Activated CD8-positive, alpha-beta memory T cell treated with anti-CD3 and anti-CD28 coated beads for 4 hours (primary cell): ENCODE results near the gene GRM2.
"Not testable (repeated sequence)": the region's sequence is repeated elsewhere in the genome, so short reads cannot be mapped to it uniquely, and the experiment has no call there.

Experiments
- DNase-seq, 2 donors: peaks; one replicate each; pipeline ENCODE4 v3.0.0-alpha.2; 2020; ENCODE audit warnings: low read depth in 2 of 2

Gene GRM2

DNA sequence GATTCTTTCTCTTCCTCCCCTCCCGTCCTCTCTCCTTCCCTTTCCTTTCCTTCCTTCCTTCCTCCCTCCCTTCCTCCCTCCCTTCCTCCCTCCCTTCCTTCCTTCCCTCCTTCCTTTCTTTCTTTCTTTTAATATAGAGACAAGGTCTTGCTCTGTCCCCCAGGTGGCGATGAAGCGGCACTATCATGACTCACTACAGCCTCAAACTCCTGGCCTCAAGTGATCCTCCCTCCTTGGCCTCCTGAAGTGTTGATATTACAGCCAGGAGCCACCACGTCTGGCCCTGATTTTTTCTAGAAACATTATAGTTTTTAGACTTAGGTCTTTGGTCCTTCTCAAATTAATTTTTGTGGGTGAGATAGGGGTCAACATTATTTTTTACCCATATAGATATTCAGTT lies 15.5 kb downstream of the GRM2 start:
- DNase-seq: no peak

- DNase-seq: no peak
These were observed 20.6 kb downstream of the GRM2 start for GRCh38 chr3:51727500-51727899.

DNA sequence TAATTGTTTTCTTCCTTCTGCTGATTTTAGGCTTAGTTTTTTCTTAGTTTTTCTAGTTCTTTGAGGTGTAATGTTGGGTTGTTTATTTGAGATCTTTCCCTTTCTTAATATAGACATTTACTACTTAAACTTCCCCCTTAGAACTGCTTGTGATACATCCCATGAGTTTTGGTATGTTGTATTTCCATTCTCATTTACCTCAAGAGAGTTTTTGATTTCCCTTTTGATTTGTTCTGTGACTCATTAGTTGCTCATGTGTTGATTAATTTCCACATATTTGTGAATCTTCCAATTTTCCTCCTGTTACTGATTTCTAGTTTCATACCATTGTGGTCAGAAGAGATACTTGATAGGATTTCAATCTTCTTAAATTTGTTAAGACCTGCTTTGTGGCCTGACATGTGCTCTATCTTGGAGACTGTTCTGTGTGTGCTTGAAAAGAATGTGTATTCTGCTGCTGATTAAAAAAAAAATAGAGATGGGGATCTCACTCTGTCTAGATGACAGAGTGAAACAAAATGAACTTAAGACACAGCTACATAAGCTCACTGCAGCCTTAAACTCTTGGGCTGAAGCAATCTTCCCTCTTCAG lies 22.3 kb downstream of the GRM2 start:
- no peak for DNase-seq

DNA sequence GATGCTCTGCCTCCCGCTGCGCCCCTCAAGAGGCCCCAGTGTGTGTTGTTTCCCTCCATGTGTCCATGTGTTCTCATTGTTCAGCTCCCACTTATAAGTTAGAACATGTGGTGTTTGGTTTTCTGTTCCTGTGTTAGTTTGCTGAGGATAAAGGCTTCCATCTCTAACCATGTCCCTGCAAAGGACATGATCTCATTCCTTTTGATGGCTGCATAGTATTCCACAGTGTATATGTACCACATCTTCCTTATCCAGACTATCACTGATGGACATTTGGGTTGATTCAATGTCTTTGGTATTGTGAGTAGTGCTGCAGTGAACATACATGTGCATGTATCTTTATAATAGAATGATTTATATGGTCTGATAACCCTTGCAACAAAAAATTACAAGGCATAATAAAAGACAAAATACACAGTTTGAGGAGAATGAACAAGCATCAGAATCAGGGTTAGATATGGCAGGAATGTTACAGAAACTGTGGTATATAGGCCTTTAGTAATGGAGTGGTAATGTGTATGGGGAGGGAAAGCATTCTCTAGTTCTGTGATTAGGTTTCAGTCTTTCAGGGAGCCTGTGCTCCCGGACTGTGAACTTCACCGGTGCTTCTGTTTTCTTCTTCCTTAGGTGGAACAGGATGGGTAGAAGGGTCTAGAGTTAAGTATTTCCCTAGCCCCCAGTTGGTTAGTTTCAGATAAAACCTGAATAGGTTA lies 27.1 kb downstream of the GRM2 start:
- no peak for DNase-seq

DNA sequence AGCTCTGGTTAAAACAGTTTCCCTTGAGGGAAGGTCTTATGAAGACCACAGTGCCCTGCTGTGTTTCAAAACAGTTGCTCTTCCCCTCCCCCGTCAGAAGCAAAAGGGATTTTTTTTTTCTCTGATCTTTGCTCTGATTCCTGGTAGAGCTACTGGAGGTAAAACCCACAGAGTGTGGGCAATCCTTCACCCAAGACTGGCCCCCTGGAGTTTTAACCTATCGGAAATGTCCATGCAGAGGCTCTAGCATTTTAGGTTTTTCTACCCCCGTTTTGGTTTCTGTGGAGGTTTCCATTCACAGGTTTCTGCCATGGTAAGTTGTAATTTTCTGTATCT lies 27.7 kb downstream of the GRM2 start:
- DNase-seq: no peak

DNA sequence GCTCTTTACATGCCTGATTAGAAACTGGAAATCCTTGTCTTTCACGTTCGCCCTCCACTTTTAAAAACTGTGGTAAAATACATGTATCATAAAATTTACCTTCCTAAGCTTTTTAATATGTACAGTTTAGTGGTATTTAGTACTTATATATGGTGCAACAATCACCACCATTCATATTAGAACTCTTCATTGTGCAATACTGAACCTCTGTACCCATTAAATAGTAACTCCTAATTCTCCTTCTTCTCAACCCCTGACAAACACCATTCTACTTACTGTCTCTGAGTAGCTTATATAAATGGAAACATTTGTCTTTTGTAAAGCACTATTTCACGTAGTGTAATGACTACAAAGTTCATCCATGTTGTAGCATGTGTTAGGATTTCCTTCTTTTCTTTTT lies 28.2 kb downstream of the GRM2 start:
- no peak for DNase-seq

DNA sequence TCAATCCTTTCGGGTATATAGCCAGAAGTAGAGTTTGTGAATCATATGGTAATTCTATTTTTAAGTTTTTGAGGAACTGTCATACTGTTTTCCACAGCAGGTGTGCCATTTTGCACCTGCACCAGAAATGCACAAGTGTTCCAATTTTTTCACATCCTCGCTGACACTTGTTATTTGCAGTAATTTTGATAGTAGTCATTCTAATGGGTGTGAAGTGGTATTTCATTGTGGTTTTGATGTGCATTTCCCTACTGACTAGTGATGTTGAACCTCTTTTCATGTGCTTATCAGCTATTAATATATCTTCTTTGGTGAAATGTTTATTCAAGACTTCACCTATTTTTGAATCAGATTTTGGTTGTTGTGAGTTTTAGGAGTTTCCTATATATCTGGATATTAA lies 29.1 kb downstream of the GRM2 start:
- no peak for DNase-seq

DNA sequence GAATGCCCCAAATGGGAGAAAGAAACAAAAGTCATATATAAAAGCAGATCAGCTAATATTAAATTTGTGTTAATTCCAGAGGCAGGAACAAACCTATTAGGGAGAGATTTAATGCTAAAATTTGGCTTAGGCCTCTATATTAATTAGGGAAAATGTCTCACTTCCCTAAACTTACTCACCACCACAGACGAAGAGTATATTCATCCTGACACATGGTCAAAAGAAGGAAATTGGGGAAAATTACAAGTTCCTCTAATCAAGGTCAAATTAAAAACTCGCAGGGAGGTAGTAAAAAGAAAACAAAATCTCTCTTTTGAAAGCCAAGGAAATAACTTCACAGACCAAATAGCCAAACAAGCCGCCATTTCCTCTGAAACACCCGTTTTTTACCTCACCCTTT lies 32.2 kb downstream of the GRM2 start:
- DNase-seq: no peak

DNA sequence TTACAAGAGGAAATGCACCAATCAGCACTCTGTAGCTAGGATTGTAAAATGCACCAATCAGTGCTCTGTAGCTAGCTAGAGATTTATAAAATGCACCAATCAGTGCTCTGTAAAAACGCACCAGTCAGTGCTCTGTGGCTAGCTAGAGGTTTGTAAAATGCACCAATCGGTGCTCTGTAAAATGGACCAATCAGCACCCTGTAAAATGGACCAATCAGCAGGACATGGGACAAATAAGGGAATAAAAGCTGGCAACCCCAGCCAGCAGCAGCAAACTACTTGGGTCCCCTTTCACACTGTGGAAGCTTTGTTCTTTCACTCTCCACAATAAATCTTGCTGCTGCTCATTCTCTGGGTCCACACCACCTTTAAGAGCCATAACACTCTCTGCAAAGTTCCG lies 35.5 kb downstream of the GRM2 start:
- not testable (repeated sequence) for DNase-seq

DNA sequence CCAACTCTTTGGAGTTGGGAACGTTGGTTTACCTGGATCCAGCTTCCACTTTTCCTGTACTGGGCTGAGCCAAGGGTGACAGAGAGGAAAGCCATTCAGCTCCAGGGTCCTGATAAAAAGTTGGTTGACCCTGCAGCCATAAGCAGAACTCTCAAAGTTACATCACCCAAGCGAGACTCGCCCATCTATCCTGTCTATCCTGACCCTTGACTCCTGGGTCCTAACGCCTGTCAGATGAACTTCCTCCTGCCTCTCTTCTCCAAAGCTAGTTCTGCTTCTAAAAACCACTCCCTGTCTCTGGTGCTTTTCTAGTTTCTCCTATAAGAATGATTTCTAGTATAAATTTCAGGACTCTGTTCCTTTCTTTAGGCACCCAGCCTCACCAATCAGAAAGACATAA lies 36.1 kb downstream of the GRM2 start:
- not testable (repeated sequence) for DNase-seq

GRCh38 chr3:51747840-51748239 lies 41.0 kb downstream of the GRM2 start:
- DNase-seq: no peak

DNA sequence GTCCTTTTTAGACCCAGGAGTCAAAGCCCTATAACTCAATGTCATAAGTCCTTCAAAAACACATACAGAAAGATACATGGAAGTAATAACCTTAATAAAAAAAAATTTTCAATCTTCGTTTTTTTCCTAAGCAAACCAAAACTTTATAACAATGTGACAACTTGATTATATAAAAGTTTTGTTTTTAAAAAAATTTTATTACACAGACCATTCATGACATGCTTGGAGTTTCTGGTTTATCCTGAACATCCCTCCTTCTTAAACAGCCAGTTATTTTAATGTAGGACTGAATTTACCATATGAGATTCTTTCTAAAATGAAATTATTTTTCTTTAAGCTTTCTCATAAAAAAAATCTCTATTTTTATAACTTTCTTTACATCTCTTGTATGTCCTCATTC lies 41.5 kb downstream of the GRM2 start:
- no peak for DNase-seq

DNA sequence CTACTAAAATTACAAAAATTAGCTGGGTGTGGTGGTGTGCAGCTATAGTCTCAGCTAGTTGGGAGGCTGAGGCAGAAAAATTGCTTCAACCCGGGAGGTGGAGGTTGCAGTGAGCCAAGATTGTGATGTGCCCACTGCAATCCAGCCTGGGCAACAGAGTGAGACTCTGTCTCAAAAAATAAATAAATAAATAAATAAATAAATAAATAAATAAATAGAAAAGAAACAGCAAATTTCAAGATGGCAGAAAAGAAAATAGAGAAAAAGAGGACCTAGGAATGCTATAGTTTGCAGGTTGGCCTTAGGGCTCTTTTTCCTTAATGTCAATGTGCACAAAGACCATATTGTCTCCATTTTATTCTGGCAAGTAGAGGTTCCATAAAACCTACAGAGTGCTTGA lies 44.0 kb downstream of the GRM2 start:
- no peak for DNase-seq

GRCh38 chr3:51751287-51751686 lies 44.4 kb downstream of the GRM2 start:
- no peak for DNase-seq

DNA sequence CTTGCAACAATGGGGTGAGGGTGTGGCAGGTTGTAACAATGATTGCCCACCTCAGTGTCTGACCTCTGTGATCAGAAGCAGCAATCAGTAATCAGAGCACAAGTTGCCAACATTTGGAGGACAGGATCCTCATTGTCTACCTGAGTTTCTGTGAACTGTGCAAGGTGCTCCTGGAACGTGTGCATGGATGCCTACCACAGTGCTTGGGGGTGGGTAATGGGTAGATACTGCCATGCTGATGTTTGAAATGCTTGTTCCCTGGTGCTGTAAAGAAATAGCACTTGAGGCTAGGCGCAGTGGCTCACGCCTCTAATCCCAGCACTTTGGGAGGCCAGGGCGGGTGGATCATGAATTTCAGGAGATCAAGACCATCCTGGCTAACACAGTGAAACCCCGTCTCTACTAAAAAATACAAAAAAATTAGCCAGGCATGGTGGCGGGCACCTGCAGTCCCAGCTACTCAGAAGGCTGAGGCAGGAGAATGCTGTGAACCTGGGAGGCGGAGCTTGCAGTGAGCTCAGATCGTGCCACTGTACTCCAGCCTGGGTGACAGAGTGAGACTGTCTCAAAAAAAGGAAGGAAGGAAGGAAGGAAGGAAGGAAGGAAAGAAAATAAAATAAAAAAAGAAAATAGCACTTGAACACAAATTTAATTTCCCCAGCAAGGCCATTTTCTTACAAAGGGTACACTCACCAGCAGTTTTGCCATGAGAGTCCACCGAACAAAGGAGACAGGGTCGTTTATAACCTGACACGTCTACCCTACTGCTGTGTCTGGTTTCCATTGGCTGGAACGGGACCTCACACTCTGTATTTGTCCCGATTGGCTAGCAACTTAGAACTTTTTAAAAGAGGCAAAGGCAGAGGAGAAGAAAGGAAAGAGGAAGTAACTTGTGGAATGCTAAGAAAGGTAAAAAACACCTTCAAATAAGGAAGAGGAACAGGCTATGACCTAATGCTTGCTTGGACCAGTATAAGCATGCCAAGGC lies 47.2 kb downstream of the GRM2 start:
- DNase-seq: not testable (repeated sequence)

DNA sequence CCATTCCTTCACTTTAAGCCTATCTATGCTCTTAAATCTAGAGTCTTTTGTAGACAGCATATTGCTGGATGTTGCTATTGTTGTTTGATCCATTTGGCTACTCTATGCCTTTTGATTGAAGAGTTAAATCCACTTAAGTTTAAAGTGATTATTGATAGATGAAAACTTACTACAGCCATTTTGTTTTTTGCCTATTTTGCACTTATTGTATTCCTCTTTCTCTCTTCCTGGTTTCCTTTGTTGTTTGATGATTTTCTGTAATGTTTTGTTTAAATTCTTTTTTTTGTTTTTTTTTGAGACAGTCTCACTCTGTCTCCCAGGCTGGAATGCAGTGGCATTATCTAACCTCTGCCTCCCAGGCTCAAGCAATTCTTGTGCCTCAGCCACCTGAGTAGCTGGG lies 52.3 kb downstream of the GRM2 start:
- no peak for DNase-seq
